DND-41 (cell line): ENCODE data around the gene CDH5.

Experiments used
- ATAC-seq: fragments of 200-7000 bp; cut with Tn5 transposase; 3 replicates; pipeline ENCODE4 v1.9.1; 2021; ENCODE audit warnings: low read depth; ENCODE audit not compliant: insufficient read depth
- DNase-seq: peaks from one replicate; pipeline ENCODE4 v3.0.0-alpha.2; 2020
- H2AFZ ChIP-seq: 2 replicates; pipeline ENCODE4 v1.6.0; 2012; ENCODE audit warnings: low read depth, low read length
- H3K27ac ChIP-seq: 2 replicates; pipeline ENCODE4 v1.5.1; 2012; ENCODE audit warnings: low read length, inconsistent platforms
- H3K27me3 ChIP-seq: fragments of 200-600 bp; sonication (generic); 2 replicates; pipeline ENCODE4 v1.6.0; 2012; ENCODE audit warnings: low read length, mild to moderate bottlenecking, inconsistent platforms; ENCODE audit not compliant: insufficient read depth, poor library complexity
- H3K36me3 ChIP-seq: 2 replicates; pipeline ENCODE4 v1.5.1; 2012; ENCODE audit warnings: low read length, inconsistent platforms; ENCODE audit not compliant: insufficient read depth
- H3K4me1 ChIP-seq: 2 replicates; pipeline ENCODE4 v1.5.1; 2012; ENCODE audit warnings: mild to moderate bottlenecking, low read length; ENCODE audit not compliant: insufficient read depth
- H3K4me2 ChIP-seq: 2 replicates; pipeline ENCODE4 v1.6.0; 2012; ENCODE audit warnings: mild to moderate bottlenecking, moderate library complexity, low read length, inconsistent platforms; ENCODE audit not compliant: insufficient read depth
- H3K4me3 ChIP-seq, 2 experiments: fragments of 200-600 bp in 1 of 2; shearing (Covaris generic) in 1 of 2; 2 replicates each; pipeline ENCODE4 v1.5.1; 2012 to 2016; ENCODE audit warnings: inconsistent platforms in 2 of 2, low read length in 2 of 2, mild to moderate bottlenecking in 2 of 2, low read depth in 1 of 2, moderate library complexity in 1 of 2
- H3K79me2 ChIP-seq: 2 replicates; pipeline ENCODE4 v1.6.0; 2012; ENCODE audit warnings: low read length, inconsistent platforms; ENCODE audit not compliant: insufficient read depth
- H3K9ac ChIP-seq: 2 replicates; pipeline ENCODE4 v1.6.0; 2012; ENCODE audit warnings: low read depth, mild to moderate bottlenecking, inconsistent platforms, low read length, moderate library complexity
- H3K9me3 ChIP-seq: 2 replicates; pipeline ENCODE4 v1.5.1; 2012; ENCODE audit warnings: low read length, moderate library complexity, mild to moderate bottlenecking, inconsistent platforms; ENCODE audit not compliant: insufficient read depth, severe bottlenecking
- H4K20me1 ChIP-seq: 2 replicates; pipeline ENCODE4 v1.6.0; 2012; ENCODE audit warnings: low read length; ENCODE audit not compliant: insufficient read depth
- CTCF ChIP-seq: IDR thresholded peaks from 2 replicates; pipeline ENCODE4 v1.5.1; 2012; ENCODE audit warnings: borderline replicate concordance, low read length, moderate library complexity, mild to moderate bottlenecking; ENCODE audit not compliant: poor library complexity, severe bottlenecking; ENCODE audit errors: extremely low read depth
- EZH2 ChIP-seq: IDR thresholded peaks from 3 replicates; pipeline ENCODE4 v1.6.1; 2012; ENCODE audit warnings: borderline replicate concordance, low read depth, mild to moderate bottlenecking, moderate library complexity, low read length, inconsistent platforms; ENCODE audit not compliant: severe bottlenecking

The CDH5 gene

GRCh38 chr16:66382966-66383299 lies 16.4 kb downstream of the CDH5 start:
- ATAC-seq (no peak), DNase-seq (no peak)
- H3K4me2 ChIP-seq = no peak overlapping the region
- H3K9me3 ChIP-seq = no peaks in the 10 kb centered on the region
- no peak overlapping the region for H3K9ac ChIP-seq
- H3K4me3 ChIP-seq = no peak overlapping the region
- no peaks in the 10 kb centered on the region for H3K79me2 ChIP-seq
- peaks cover 9% of the 10 kb centered on the region for H3K27me3 ChIP-seq
- H4K20me1 ChIP-seq = no peaks in the 10 kb centered on the region
- no peak overlapping the region for H2AFZ ChIP-seq
- no peak overlapping the region for H3K27ac ChIP-seq
- TF ChIP-seq CTCF = no peak
- no peak for TF ChIP-seq EZH2
- H3K4me1 ChIP-seq = no peaks in the 10 kb centered on the region
- no peaks in the 10 kb centered on the region for H3K36me3 ChIP-seq

- H3K4me1 ChIP-seq = no peaks in the 10 kb centered on the region
- no peak overlapping the region for H3K9ac ChIP-seq
- H3K79me2 ChIP-seq = no peaks in the 10 kb centered on the region
- H2AFZ ChIP-seq = no peak overlapping the region
- H3K4me3 ChIP-seq = no peak overlapping the region
- no peak for DNase-seq
- ATAC-seq = no peak
- no peaks in the 10 kb centered on the region for H4K20me1 ChIP-seq
- TF ChIP-seq CTCF (no peak), EZH2 (no peak)
- no peaks in the 10 kb centered on the region for H3K9me3 ChIP-seq
- H3K27ac ChIP-seq = no peak overlapping the region
- no peaks in the 10 kb centered on the region for H3K36me3 ChIP-seq
- H3K27me3 ChIP-seq = peaks cover 9% of the 10 kb centered on the region
- H3K4me2 ChIP-seq = no peak overlapping the region
These were observed 17.1 kb downstream of the CDH5 start for GRCh38 chr16:66383551-66383950.

- no peaks in the 10 kb centered on the region for H4K20me1 ChIP-seq
- DNase-seq = no peak
- no peak overlapping the region for H3K4me3 ChIP-seq
- no peak overlapping the region for H3K27ac ChIP-seq
- H3K9ac ChIP-seq = no peak overlapping the region
- H3K79me2 ChIP-seq = no peaks in the 10 kb centered on the region
- no peaks in the 10 kb centered on the region for H3K36me3 ChIP-seq
- no peak for ATAC-seq
- no peaks in the 10 kb centered on the region for H3K4me1 ChIP-seq
- TF ChIP-seq EZH2 = no peak
- TF ChIP-seq CTCF = no peak
- H3K9me3 ChIP-seq = no peaks in the 10 kb centered on the region
- H3K4me2 ChIP-seq = no peak overlapping the region
- H3K27me3 ChIP-seq = peaks cover 9% of the 10 kb centered on the region
- H2AFZ ChIP-seq = no peak overlapping the region
These were observed 18.9 kb downstream of the CDH5 start for GRCh38 chr16:66385415-66385814.
